ENCODE measurements around the gene HMGB2.
A peak's percentile ranks its signal among the peaks of the same experiment; 100 is the strongest.

The HMGB2 gene

GRCh38 chr4:173288296-173288695 lies 45.9 kb downstream of the HMGB2 start:
- peak; percentile 65 for DNase-seq (ENCODE audit: low read depth)

- no peak for DNase-seq (ENCODE audit: low read depth)
Observed at GRCh38 chr4:173287486-173287885, 46.7 kb downstream of the HMGB2 start.

GRCh38 chr4:173284463-173284862 lies 49.7 kb downstream of the HMGB2 start:
- no peak for DNase-seq (ENCODE audit: low read depth)

GRCh38 chr4:173282626-173283025 lies 51.5 kb downstream of the HMGB2 start:
- DNase-seq (ENCODE audit: low read depth) = no peak

- no peak for DNase-seq (ENCODE audit: low read depth)
Observed at GRCh38 chr4:173282256-173282562, 51.9 kb downstream of the HMGB2 start.

GRCh38 chr4:173281406-173282255 lies 52.5 kb downstream of the HMGB2 start:
- no peak for DNase-seq (ENCODE audit: low read depth)

Measured in stimulated activated CD8-positive, alpha-beta memory T cell treated with anti-CD3 and anti-CD28 coated beads, Interleukin-15, amount 100 ng/mL, for 1 hour (primary cell).